HCT116 (cell line): Measurements from ENCODE around the gene MFAP2.

Experiments
- ELF1 ChIP-seq: IDR thresholded peaks from 2 replicates; pipeline ENCODE4 v1.6.1; 2012; ENCODE audit warnings: low read depth, borderline replicate concordance
- POLR2A ChIP-seq: IDR thresholded peaks from 2 replicates; pipeline ENCODE4 v1.7.0; 2011; ENCODE audit warnings: borderline replicate concordance; ENCODE audit not compliant: insufficient read depth, insufficient read length; ENCODE audit errors: extremely low read depth
- POLR2AphosphoS5 ChIP-seq: IDR thresholded peaks from 2 replicates; pipeline ENCODE4 v1.6.1; 2011; ENCODE audit warnings: mild to moderate bottlenecking, low read depth, low read length, moderate library complexity
- TCF7L2 ChIP-seq: IDR thresholded peaks from 2 replicates; pipeline ENCODE4 v1.7.0; 2011; ENCODE audit warnings: borderline replicate concordance, inconsistent platforms; ENCODE audit not compliant: insufficient read depth, insufficient read length; ENCODE audit errors: extremely low read depth
- TF ChIP-seq, protein P1 (sequence below), 3 experiments: fragments of 200-600 bp in 1 of 3; sonication (generic) in 1 of 3; IDR thresholded peaks in 2 of 3; conservative IDR thresholded peaks in 1 of 3; 2 replicates each; pipeline ENCODE4 v1.5.1; 2012 to 2017; ENCODE audit warnings: low read depth in 2 of 3, low read length in 2 of 3, antibody characterized with exemption in 1 of 3, borderline replicate concordance in 1 of 3, control low read depth in 1 of 3, mild to moderate bottlenecking in 1 of 3, mixed read lengths in 1 of 3, mixed run types in 1 of 3, moderate library complexity in 1 of 3; ENCODE audit not compliant: insufficient read depth in 1 of 3

DNA sequence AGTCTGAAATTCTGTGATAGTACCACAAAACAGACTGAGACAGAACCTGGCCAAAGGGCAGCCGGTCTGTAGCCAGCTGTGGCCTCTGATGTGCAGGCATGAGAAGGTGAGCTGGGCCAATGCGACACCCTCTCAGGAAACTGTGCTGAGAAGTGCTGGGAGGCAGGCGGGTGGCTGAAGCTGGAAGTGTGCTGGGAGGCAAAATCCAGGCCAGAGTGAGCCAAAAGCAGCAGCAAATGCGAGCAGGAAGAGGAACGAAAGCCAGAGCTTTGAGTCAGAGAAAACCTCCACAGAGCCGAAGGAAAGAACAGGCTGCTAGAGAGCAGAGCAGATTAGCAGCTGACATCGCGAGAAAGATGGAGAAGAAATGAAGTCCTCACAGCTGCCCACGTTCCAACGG is 41.5 kb upstream of the MFAP2 start:
- TF ChIP-seq TCF7L2 (no peak), POLR2AphosphoS5 (no peak), POLR2A (no peak), ELF1 (no peak)
- TF ChIP-seq, protein P1, sequence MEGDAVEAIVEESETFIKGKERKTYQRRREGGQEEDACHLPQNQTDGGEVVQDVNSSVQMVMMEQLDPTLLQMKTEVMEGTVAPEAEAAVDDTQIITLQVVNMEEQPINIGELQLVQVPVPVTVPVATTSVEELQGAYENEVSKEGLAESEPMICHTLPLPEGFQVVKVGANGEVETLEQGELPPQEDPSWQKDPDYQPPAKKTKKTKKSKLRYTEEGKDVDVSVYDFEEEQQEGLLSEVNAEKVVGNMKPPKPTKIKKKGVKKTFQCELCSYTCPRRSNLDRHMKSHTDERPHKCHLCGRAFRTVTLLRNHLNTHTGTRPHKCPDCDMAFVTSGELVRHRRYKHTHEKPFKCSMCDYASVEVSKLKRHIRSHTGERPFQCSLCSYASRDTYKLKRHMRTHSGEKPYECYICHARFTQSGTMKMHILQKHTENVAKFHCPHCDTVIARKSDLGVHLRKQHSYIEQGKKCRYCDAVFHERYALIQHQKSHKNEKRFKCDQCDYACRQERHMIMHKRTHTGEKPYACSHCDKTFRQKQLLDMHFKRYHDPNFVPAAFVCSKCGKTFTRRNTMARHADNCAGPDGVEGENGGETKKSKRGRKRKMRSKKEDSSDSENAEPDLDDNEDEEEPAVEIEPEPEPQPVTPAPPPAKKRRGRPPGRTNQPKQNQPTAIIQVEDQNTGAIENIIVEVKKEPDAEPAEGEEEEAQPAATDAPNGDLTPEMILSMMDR (IDR thresholded peaks at IDR 0.05 in 2 of 3, conservative IDR thresholded peaks at IDR 0.05 in 1 of 3; ENCODE audit: borderline replicate concordance in 1 of 3, insufficient read depth in 1 of 3, low read depth in 2 of 3, low read length in 2 of 3) = no peak
